OCI-LY3 (cell line): Measurements from ENCODE around the gene LPP.

Source experiments
- EZH2phosphoT487 ChIP-seq: fragments of 200-600 bp; shearing (Covaris generic); IDR thresholded peaks from 2 replicates; pipeline ENCODE4 v1.6.1; 2018; ENCODE audit warnings: antibody characterized with exemption, mixed run types, low read depth
- TF ChIP-seq, protein P1 (sequence below): fragments of 200-600, 300-600 bp; sonication (generic); IDR thresholded peaks from 2 replicates; pipeline ENCODE4 v1.5.1; 2014; ENCODE audit warnings: antibody characterized with exemption, low read length, low read depth

DNA sequence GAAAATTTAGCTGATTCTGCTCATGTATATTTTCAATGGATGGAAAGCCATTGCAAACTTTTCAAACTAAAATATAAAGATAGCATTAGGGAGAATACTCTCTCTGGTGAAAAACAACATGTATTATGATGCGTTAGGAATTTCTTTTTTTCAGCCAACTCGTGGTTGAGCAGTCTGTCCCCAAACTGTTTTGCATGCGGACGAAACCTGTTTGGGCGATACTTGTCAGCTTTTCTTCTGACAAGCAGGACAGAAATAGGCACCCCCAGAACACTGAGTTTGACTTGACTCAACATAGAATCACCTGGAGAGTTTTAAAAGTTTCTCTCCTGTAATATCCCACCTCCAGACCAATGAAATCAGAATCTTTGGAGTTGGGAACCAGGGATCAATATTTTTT, 600.3 kb downstream of the LPP start:
- TF ChIP-seq, protein P1, sequence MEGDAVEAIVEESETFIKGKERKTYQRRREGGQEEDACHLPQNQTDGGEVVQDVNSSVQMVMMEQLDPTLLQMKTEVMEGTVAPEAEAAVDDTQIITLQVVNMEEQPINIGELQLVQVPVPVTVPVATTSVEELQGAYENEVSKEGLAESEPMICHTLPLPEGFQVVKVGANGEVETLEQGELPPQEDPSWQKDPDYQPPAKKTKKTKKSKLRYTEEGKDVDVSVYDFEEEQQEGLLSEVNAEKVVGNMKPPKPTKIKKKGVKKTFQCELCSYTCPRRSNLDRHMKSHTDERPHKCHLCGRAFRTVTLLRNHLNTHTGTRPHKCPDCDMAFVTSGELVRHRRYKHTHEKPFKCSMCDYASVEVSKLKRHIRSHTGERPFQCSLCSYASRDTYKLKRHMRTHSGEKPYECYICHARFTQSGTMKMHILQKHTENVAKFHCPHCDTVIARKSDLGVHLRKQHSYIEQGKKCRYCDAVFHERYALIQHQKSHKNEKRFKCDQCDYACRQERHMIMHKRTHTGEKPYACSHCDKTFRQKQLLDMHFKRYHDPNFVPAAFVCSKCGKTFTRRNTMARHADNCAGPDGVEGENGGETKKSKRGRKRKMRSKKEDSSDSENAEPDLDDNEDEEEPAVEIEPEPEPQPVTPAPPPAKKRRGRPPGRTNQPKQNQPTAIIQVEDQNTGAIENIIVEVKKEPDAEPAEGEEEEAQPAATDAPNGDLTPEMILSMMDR = no peak
- TF ChIP-seq EZH2phosphoT487 = no peak
